ENCODE results near the gene CAPN6.

DNA sequence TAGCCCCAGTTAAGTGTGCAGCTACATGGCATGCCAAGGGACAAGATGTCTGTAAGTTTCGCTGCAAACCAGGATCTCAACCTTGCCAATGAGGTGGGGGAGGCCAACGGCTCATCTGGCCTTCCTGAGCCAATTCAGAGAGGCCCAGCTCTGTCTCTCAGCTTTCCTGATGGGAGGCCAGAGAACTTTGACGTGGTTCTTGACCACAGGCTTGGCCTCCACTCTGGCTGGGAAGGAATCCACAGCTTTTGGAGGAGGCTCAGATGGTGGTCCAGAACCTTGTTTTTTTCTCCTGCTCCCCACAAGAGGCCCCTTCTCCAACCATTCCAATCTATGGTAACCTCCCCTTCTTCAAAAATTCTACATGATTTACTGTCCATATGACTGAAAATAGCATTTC, 9.8 kb downstream of the CAPN6 start:
- TF ChIP-seq, protein P1, sequence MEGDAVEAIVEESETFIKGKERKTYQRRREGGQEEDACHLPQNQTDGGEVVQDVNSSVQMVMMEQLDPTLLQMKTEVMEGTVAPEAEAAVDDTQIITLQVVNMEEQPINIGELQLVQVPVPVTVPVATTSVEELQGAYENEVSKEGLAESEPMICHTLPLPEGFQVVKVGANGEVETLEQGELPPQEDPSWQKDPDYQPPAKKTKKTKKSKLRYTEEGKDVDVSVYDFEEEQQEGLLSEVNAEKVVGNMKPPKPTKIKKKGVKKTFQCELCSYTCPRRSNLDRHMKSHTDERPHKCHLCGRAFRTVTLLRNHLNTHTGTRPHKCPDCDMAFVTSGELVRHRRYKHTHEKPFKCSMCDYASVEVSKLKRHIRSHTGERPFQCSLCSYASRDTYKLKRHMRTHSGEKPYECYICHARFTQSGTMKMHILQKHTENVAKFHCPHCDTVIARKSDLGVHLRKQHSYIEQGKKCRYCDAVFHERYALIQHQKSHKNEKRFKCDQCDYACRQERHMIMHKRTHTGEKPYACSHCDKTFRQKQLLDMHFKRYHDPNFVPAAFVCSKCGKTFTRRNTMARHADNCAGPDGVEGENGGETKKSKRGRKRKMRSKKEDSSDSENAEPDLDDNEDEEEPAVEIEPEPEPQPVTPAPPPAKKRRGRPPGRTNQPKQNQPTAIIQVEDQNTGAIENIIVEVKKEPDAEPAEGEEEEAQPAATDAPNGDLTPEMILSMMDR (IDR thresholded peaks at IDR 0.05 in 4 of 5, conservative IDR thresholded peaks at IDR 0.05 in 1 of 5) = no peak
- TF ChIP-seq POLR2A (IDR thresholded peaks at IDR 0.05) = no peak

All from gastrocnemius medialis (tissue), 4 donors.